ENCODE data around the gene LDB2. TPM values are rescaled to one million over a fixed set of nuclear protein-coding genes. Genes with fewer than 3 reads are reported as not detected.

Gene LDB2
- total RNA-seq, 1 donor from 2014 or later: not detected

GRCh38 chr4:16809064-16809463 lies 89.4 kb downstream of the LDB2 start:
- intact Hi-C loops (cut with micrococcal nuclease): no loop called here

GRCh38 chr4:16807355-16807754 lies 91.1 kb downstream of the LDB2 start:
- intact Hi-C loops (cut with micrococcal nuclease): no loop called here

GRCh38 chr4:16804581-16804980 lies 93.9 kb downstream of the LDB2 start:
- intact Hi-C loops (cut with micrococcal nuclease): no loop called here

GRCh38 chr4:16802044-16802443 lies 96.4 kb downstream of the LDB2 start:
- intact Hi-C loops (cut with micrococcal nuclease): no loop called here

- intact Hi-C loops (cut with micrococcal nuclease): no loop called here
Measured at GRCh38 chr4:16801356-16801755, 97.1 kb downstream of the LDB2 start.

- intact Hi-C loops (cut with micrococcal nuclease): loop anchor here (1.0 kb wide), 4 partner anchors 121 to 652 kb away; no protein-coding TSS in a partner anchor
Measured at GRCh38 chr4:16794816-16795445, 103.5 kb downstream of the LDB2 start.

- intact Hi-C loops (cut with micrococcal nuclease): no loop called here
Measured at GRCh38 chr4:16791460-16791859, 107.0 kb downstream of the LDB2 start.

GRCh38 chr4:16790508-16790907 lies 107.9 kb downstream of the LDB2 start:
- intact Hi-C loops (cut with micrococcal nuclease): no loop called here

- intact Hi-C loops (cut with micrococcal nuclease): no loop called here
Measured at GRCh38 chr4:16788868-16789267, 109.6 kb downstream of the LDB2 start.

- intact Hi-C loops (cut with micrococcal nuclease): no loop called here
Measured at GRCh38 chr4:16785793-16786527, 112.5 kb downstream of the LDB2 start.

GRCh38 chr4:16783119-16783518 lies 115.3 kb downstream of the LDB2 start:
- intact Hi-C loops (cut with micrococcal nuclease): no loop called here

- intact Hi-C loops (cut with micrococcal nuclease): no loop called here
Measured at GRCh38 chr4:16779028-16779675, 119.3 kb downstream of the LDB2 start.

GRCh38 chr4:16777726-16778125 lies 120.7 kb downstream of the LDB2 start:
- intact Hi-C loops (cut with micrococcal nuclease): no loop called here

GRCh38 chr4:16775411-16776154 lies 122.9 kb downstream of the LDB2 start:
- intact Hi-C loops (cut with micrococcal nuclease): no loop called here

GRCh38 chr4:16772366-16772850 lies 126.0 kb downstream of the LDB2 start:
- intact Hi-C loops (cut with micrococcal nuclease): no loop called here

- intact Hi-C loops (cut with micrococcal nuclease): no loop called here
Measured at GRCh38 chr4:16770710-16771285, 127.6 kb downstream of the LDB2 start.

- intact Hi-C loops (cut with micrococcal nuclease): no loop called here
Measured at GRCh38 chr4:16767861-16768260, 130.6 kb downstream of the LDB2 start.

GRCh38 chr4:16767251-16767650 lies 131.2 kb downstream of the LDB2 start:
- intact Hi-C loops (cut with micrococcal nuclease): no loop called here

- intact Hi-C loops (cut with micrococcal nuclease): no loop called here
Measured at GRCh38 chr4:16765546-16765945, 132.9 kb downstream of the LDB2 start.

GRCh38 chr4:16764622-16765021 lies 133.8 kb downstream of the LDB2 start:
- intact Hi-C loops (cut with micrococcal nuclease): no loop called here

All from T-helper 1 cell treated with Interleukin-12 subunit alpha and Interleukin-12 subunit beta and Interleukin-4 antibody, amounts not matched to agents 30 ng/mL and 1 ng/mL, for 36 hours (primary cell).